Astrocyte (in vitro differentiated cells and primary cell): Measurements from ENCODE around the gene OCA2. TPM values are rescaled to one million over a fixed set of nuclear protein-coding genes. Genes with fewer than 3 reads are reported as not detected.

Source experiments
- DNase-seq: peaks from one replicate; pipeline ENCODE4 v3.0.0-alpha.2; 2010; ENCODE audit warnings: low read depth
- FAIRE-seq: peaks from 2 replicates; lab custom pipeline; 2011; peaks lifted over from hg19 to GRCh38; lab: Jason Lieb, UNC
- H2AFZ ChIP-seq: 2 replicates; pipeline ENCODE4 v1.6.0; 2012; ENCODE audit warnings: low read depth, low read length, inconsistent platforms
- H3K27ac ChIP-seq: 2 replicates; pipeline ENCODE4 v1.5.1; 2011; ENCODE audit warnings: low read depth, low read length, inconsistent platforms
- H3K27me3 ChIP-seq: 2 replicates; pipeline ENCODE4 v1.6.0; 2011; ENCODE audit warnings: low read length, inconsistent platforms; ENCODE audit not compliant: insufficient read depth
- H3K36me3 ChIP-seq: 2 replicates; pipeline ENCODE4 v1.5.1; 2011; ENCODE audit warnings: low read length, inconsistent platforms; ENCODE audit not compliant: insufficient read depth
- H3K4me1 ChIP-seq: 2 replicates; pipeline ENCODE4 v1.5.1; 2011; ENCODE audit warnings: low read length, inconsistent platforms; ENCODE audit not compliant: insufficient read depth
- H3K4me2 ChIP-seq: 2 replicates; pipeline ENCODE4 v1.6.0; 2012; ENCODE audit warnings: low read length, inconsistent platforms
- H3K4me3 ChIP-seq: 2 replicates; pipeline ENCODE4 v1.5.1; 2011; ENCODE audit warnings: low read depth, mild to moderate bottlenecking, low read length, inconsistent platforms; ENCODE audit not compliant: insufficient read depth
- H3K79me2 ChIP-seq: 2 replicates; pipeline ENCODE4 v1.6.0; 2012; ENCODE audit warnings: mild to moderate bottlenecking, low read length, inconsistent platforms; ENCODE audit not compliant: insufficient read depth
- H3K9ac ChIP-seq: 2 replicates; pipeline ENCODE4 v1.6.0; 2012; ENCODE audit warnings: mild to moderate bottlenecking, low read length, inconsistent platforms
- H3K9me3 ChIP-seq: 2 replicates; pipeline ENCODE4 v1.5.1; 2012; ENCODE audit warnings: low read depth, mild to moderate bottlenecking, low read length, inconsistent platforms; ENCODE audit not compliant: insufficient read depth
- H4K20me1 ChIP-seq: 2 replicates; pipeline ENCODE4 v1.6.0; 2012; ENCODE audit warnings: low read length, inconsistent platforms; ENCODE audit not compliant: insufficient read depth
- H3K27ac Mint-ChIP-seq: one replicate; pipeline ENCODE4 v1.8.0; 2021; ENCODE audit warnings: mild to moderate bottlenecking, mixed read lengths; ENCODE audit not compliant: unreplicated experiment
- H3K27me3 Mint-ChIP-seq: one replicate; pipeline ENCODE4 v1.8.0; 2021; ENCODE audit warnings: low read depth, mixed read lengths; ENCODE audit not compliant: unreplicated experiment
- H3K36me3 Mint-ChIP-seq: one replicate; pipeline ENCODE4 v1.8.0; 2021; ENCODE audit warnings: low read depth, mixed read lengths; ENCODE audit not compliant: unreplicated experiment
- H3K4me1 Mint-ChIP-seq: one replicate; pipeline ENCODE4 v1.8.0; 2021; ENCODE audit warnings: low read depth, mixed read lengths; ENCODE audit not compliant: unreplicated experiment
- H3K4me3 Mint-ChIP-seq: one replicate; pipeline ENCODE4 v1.8.0; 2021; ENCODE audit warnings: mild to moderate bottlenecking, moderate library complexity, mixed read lengths; ENCODE audit not compliant: unreplicated experiment
- H3K9me3 Mint-ChIP-seq: one replicate; pipeline ENCODE4 v1.8.0; 2021; ENCODE audit warnings: mild to moderate bottlenecking, mixed read lengths; ENCODE audit not compliant: unreplicated experiment
- CTCF ChIP-seq: IDR thresholded peaks from 2 replicates; pipeline ENCODE4 v1.5.1; 2011; ENCODE audit warnings: low read depth, mild to moderate bottlenecking, inconsistent platforms, low read length, moderate library complexity; ENCODE audit not compliant: insufficient read depth
- EZH2 ChIP-seq: IDR thresholded peaks from 2 replicates; pipeline ENCODE4 v1.6.1; 2012; ENCODE audit warnings: mild to moderate bottlenecking, low read length, inconsistent platforms; ENCODE audit not compliant: insufficient read depth
- total RNA-seq: library from RNA; stranded (reverse); gene quantifications from 2 replicates; pipeline ENCODE4 v1.2.1, GENCODE V29; 2021

Gene OCA2
- total RNA-seq, 1 donor from 2014 or later: 2.9 TPM

DNA sequence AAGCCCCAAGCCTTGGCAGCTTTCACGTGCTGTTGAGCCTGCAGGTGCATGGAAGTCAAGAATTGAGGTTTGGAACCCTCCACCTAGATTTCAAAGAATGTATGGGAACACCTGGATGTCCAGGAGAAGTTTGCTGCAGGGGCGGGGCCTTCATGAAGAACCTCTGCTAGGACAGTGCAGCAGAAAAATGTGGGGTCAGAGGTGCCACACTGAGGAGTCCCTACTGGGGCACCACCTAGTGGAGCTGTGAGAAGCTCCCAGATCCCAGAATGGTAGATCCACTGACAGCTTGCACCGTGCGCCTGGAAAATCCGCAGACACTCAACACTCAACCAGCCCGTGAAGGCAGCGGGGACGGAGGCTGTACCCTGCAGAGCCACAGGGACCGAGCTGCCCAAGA, 201.6 kb downstream of the OCA2 start:
- Mint-ChIP-seq H3K9me3 (peaks cover 13% of the 10 kb centered on the region), H3K4me3 (no peak overlapping the region), H3K4me1 (no peaks in the 10 kb centered on the region), H3K27ac (no peak overlapping the region), H3K36me3 (peaks cover 2% of the 10 kb centered on the region), H3K27me3 (no peaks in the 10 kb centered on the region)
- H3K4me3 ChIP-seq: no peak overlapping the region
- H3K79me2 ChIP-seq: no peaks in the 10 kb centered on the region
- H3K4me2 ChIP-seq: no peak overlapping the region
- no peaks in the 10 kb centered on the region for H3K9me3 ChIP-seq
- no peaks in the 10 kb centered on the region for H3K36me3 ChIP-seq
- H3K9ac ChIP-seq: no peak overlapping the region
- H3K27ac ChIP-seq: no peak overlapping the region
- no peak overlapping the region for H2AFZ ChIP-seq
- TF ChIP-seq CTCF (no peak), EZH2 (no peak)
- DNase-seq: no peak
- H3K4me1 ChIP-seq: no peaks in the 10 kb centered on the region
- H4K20me1 ChIP-seq: no peaks in the 10 kb centered on the region
- H3K27me3 ChIP-seq: no peaks in the 10 kb centered on the region
- no peak for FAIRE-seq

GRCh38 chr15:27894645-27895044, 204.5 kb downstream of the OCA2 start:
- H3K9me3 Mint-ChIP-seq: peaks cover 18% of the 10 kb centered on the region

More at GRCh38 chr15:27894645-27895044, 204.5 kb downstream of the OCA2 start:
- H3K4me1 Mint-ChIP-seq: no peaks in the 10 kb centered on the region
- H3K4me3 ChIP-seq: no peak overlapping the region
- H3K4me3 Mint-ChIP-seq: no peak overlapping the region
- no peak overlapping the region for H3K9ac ChIP-seq
- FAIRE-seq: no peak
- peaks cover 2% of the 10 kb centered on the region for H3K36me3 Mint-ChIP-seq
- TF ChIP-seq EZH2 (no peak), CTCF (no peak)
- no peaks in the 10 kb centered on the region for H3K36me3 ChIP-seq
- no peak for DNase-seq
- H3K27ac Mint-ChIP-seq: no peak overlapping the region
- H3K9me3 ChIP-seq: no peaks in the 10 kb centered on the region
- no peak overlapping the region for H2AFZ ChIP-seq
- no peaks in the 10 kb centered on the region for H3K4me1 ChIP-seq
- H3K27me3 Mint-ChIP-seq: no peaks in the 10 kb centered on the region
- no peak overlapping the region for H3K4me2 ChIP-seq
- no peaks in the 10 kb centered on the region for H4K20me1 ChIP-seq
- no peaks in the 10 kb centered on the region for H3K27me3 ChIP-seq
- H3K79me2 ChIP-seq: no peaks in the 10 kb centered on the region
- no peak overlapping the region for H3K27ac ChIP-seq
